GM18511 (cell line): ENCODE results near the gene TRIM24.

ENCODE experiments used
- ATAC-seq: cut with Tn5 transposase; IDR thresholded peaks from one replicate; pipeline ENCODE4 v1.9.1; 2021; ENCODE audit warnings: mild to moderate bottlenecking, moderate library complexity; ENCODE audit not compliant: unreplicated experiment

Gene TRIM24

DNA sequence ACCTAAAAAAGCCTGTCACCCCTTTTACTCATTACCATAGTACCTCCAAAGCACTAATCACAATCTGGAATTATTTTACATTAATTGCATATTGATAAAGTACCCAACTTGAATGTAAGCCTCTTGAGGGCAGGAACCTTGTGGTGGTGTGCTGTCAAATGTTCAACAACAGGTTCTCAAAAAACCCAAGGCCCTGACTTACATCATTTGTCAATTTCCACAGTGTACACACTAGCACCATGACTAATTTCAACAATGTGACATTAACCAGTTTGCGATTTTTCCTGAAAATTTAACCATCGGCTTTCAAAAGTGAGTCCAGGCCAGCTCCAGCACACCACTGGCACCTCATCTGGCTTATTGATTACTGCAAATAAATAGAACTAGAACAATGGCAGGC is 153.6 kb downstream of the TRIM24 start:
- ATAC-seq, result no peak

DNA sequence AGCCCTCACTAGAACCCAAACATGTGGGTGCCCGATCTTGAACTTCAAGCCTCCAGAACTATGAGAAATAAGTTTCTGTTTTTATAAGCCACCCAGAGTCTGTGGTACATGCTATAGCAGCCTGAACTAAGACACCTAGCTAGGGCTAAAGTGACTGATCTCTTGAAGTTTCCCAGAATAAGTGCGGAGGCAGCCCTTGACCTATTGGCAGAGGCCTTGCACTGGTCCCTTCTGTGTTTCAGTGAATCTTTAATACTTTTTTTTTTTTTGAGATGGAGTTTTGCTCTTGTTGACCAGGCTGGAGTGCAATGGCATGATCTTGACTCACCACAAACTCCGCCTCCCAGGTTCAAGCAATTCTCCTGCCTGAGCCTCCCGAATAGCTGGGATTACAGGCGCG is 156.0 kb downstream of the TRIM24 start:
- no peak for ATAC-seq

DNA sequence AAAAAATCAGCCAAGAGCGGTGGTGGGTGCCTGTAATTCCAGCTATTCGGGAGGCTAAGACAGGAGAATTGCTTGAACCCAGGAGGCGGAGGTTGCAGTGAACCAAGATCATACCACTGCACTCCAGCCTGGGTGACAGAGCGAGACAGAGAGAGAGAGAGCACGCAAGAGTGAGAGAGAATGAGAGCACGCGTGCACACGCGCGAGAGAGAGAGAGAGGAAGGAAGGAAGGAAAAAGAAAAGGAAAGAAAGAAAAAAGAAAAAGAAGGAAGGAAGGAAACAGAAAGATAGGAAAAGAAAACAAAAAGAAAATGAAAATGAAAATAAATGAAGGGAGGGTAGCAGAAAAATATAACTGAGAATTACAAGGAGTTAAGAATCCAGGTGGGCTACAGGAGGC is 158.4 kb downstream of the TRIM24 start:
- no peak for ATAC-seq

DNA sequence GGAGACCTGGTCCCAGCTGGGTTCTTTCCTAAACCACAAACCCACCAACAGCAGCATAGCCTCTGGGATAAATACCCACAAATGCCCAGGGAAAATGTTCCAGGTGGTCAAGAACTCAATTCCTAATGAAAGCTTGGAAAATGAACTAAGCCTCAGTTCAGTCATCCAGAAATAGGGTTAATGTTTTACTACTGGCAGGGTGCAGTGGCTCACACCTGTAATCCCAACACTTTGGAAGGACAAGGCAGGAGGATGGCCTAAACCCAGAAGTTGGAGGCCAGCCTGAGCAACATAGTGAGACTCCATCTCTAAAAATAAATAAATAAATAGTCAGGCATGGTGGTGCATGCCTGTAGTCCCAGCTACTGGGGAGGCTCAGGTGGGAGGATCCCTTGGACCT is 158.9 kb downstream of the TRIM24 start:
- no peak for ATAC-seq

DNA sequence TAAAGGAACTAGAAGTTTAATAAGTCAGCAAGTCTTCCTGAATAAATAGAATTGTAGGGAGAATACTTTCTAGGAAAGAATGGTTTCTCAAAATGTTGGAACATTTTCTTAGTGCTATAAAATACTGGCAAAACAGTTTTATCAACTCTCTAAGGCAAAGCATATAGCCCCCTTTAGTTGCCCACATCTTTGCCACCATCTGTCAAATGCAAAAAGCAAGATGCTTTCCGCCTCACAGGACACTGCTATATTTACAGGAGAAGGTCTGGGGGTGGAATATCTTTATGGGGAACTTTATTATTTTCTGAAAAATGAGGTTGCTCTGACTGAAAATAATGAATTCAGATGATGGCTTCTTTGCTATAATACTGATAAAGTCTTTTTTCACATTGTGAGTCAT is 162.8 kb downstream of the TRIM24 start:
- ATAC-seq, result no peak

DNA sequence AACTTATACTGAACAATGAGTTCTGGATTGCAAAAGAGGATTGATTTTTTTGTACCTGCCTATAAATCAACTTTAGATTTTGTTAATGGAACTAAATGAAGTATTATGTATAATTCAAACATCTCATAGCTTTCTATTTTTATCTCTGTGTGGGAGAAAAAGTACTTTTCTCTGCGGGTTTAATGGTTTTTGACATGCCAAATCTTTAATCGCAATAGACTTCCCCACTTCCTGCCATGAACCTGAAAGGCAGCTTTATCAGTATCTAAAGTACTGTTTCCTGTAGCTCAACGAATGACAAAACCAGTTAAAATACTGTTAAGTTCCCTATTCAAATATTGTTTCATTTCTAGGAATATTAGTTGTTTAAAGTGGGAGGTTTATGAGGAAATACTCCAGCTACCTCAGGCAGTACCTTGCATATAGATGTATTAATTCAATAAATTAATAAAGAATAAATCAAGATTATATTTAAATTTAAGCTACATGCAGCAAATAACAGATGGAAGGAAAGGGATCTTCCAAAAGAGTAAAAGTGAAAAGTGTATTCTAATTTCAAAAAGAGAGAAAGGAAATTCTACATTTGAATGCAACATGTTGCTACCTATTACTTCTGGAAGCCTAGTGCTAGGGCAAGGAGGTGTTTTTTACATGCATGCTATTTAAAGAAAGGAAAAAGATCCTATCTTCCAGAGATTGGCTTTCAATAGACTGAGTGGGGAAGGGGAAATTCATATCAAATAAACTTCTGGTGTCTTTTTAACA is 165.2 kb downstream of the TRIM24 start:
- peak; percentile 54 for ATAC-seq

DNA sequence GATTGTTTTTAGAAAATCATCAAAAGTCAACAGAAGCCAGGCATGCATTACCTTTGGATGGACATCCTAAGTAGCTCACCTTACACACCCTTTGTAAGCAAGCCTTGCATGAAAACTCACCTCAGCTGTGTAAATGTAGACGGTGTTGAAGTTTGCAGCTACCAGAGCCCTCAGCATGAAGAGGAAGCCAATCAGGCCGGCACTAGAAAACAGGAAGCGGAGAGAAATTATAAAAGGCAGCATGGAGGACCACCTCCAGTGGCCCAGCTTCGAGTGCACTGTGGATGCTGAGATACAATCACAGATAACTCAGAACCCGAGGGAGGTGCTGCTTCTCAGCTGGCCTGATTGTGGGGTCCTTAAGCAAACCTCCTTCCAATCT is 165.8 kb downstream of the TRIM24 start:
- ATAC-seq, result peak; percentile 61

DNA sequence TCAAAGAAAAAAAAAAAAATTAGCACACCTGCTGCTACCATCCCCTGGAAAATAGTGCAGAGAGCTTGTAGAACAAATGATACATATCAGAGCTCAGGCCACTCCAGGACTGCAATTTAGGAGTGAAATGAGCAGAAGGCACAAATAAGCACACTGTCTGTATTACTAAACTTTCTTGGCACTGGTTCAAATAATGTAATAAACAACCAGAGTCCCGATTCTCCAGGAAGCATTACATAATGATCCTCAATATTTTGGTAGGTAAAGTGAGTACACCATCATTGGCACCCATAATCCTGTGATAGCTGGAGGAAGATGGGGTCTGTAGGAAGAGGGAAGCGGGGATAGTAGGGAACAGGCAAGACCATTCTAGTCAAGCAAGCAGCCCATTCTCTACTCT is 166.8 kb downstream of the TRIM24 start:
- no peak for ATAC-seq

DNA sequence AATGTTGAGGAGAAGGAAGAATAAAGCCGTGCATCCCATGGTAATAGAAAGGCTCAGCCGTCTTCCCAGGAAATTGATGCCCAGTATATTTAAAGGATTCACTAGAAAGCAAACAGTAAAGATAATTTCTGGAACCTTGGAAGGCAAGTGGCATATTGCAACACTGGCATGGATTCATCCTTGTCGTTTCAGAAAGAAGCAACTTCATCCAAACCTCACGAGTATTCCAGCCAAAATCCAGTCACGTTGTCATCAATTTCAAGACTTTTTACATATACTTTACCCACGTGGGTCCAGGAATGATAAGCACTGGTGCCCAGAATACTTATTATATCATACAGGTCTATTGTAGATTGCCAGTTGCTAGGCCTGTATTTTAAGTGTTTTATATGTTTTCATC is 167.3 kb downstream of the TRIM24 start:
- no peak for ATAC-seq

DNA sequence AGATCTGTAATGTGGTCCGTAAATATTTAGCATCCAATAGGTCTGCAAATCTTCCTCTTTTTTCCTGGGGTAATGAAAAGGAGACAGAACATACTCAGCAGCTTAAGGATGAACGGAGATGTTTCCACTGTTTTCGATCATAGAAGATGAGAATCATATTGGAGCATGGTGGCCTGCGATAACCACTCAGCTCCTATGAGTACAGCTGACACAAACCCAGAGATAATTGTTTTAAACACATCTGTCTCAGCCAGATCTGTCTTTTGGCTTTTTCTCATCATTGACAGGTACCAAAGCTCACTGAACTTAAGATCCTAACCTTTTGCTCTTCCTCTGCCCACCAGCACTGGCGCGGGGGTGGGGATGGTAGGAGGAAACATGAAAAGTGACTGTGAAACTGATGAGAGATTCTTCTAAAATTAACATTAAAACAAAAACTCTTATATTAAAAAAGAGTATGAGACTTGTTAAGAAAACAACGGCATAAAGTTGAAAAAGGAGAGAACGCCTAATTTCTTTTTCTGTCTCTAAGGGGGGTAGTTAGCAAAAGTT is 170.1 kb downstream of the TRIM24 start:
- ATAC-seq, result no peak

DNA sequence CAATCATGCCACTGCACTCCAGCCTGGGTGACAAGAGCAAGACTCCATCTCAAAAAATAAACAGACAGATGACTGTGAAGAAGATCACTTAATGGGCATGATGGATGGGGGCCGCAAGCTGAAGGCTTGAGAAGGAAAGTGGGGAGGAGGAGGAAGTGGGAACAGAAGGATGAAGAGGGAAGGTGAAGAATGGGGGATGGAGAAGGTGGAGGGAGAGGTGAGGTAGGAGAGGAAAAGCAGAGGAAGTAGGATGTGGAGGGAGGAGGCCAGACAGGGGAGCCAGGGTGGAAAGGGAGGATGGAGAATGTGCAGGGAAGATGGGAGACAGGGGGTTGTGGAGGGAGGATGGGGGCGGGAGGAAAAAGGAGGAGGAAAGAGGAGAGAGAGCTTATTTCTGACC is 172.3 kb downstream of the TRIM24 start:
- ATAC-seq, result no peak

DNA sequence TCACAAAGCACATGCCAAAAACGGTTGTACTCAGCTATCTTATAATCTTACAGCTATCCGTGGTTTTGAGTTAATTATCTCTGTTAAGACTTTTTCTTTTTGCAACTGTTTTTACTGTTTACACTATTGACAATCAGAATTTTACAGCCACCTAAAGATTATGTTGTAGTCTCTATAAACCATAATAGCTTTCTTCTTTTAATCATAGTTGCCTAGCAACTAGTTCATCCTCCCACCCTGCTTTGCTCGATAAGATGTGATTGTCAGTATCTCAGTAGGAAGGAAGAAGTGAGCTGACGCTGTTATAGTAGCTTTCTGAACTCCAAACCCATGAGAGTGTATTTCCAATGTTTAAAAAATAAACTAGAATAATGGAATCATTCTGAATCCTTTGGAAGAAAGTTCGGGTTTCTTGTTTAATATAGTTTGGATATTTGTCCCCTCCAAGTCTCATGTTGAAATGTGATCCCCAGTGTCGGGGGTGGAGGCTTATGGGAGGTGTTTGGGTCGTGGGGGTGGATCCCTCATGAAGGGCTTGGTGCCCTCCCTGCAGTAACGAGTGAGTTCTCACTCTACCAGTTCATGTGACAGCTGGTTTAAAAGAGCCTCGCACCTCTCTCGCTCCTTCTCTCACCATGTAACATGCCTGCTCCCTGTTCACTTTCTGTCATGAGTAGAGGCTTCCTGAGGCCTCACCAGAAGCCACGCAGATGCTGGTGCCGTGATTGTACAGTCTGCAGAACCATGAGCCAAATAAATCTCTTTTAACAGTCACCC is 173.0 kb downstream of the TRIM24 start:
- no peak for ATAC-seq
